Hepatocyte (in vitro differentiated cells): ENCODE results near the gene CCDC106. TPM values are rescaled to one million over a fixed set of nuclear protein-coding genes. Genes with fewer than 3 reads are reported as not detected.

Experiments
- DNase-seq: peaks from one replicate; pipeline ENCODE4 v3.0.0-alpha.2; 2016; ENCODE audit warnings: low spot score
- H2AFZ ChIP-seq: fragments of 200-600 bp; sonication (generic); 2 replicates; pipeline ENCODE4 v1.6.0; 2016; ENCODE audit warnings: antibody characterized with exemption, mild to moderate bottlenecking
- H3K27ac ChIP-seq: fragments of 200-600 bp; sonication (generic); 2 replicates; pipeline ENCODE4 v1.5.1; 2016; ENCODE audit warnings: mild to moderate bottlenecking
- H3K27me3 ChIP-seq: fragments of 200-600 bp; sonication (generic); 2 replicates; pipeline ENCODE4 v1.6.1; 2016
- H3K36me3 ChIP-seq: fragments of 200-600 bp; sonication (generic); replicated peaks from 2 replicates; pipeline ENCODE4 v1.5.1; 2016; ENCODE audit warnings: low read depth; ENCODE audit not compliant: insufficient read depth
- H3K4me1 ChIP-seq: fragments of 200-600 bp; sonication (generic); 2 replicates; pipeline ENCODE4 v1.5.1; 2016; ENCODE audit warnings: mild to moderate bottlenecking, moderate library complexity; ENCODE audit not compliant: insufficient read depth
- H3K4me2 ChIP-seq: fragments of 200-600 bp; sonication (generic); 2 replicates; pipeline ENCODE4 v1.6.0; 2016
- H3K4me3 ChIP-seq: fragments of 200-600 bp; sonication (generic); 2 replicates; pipeline ENCODE4 v1.5.1; 2016; ENCODE audit warnings: mild to moderate bottlenecking
- H3K79me2 ChIP-seq: fragments of 200-600 bp; sonication (generic); 2 replicates; pipeline ENCODE4 v1.6.0; 2017; ENCODE audit warnings: mild to moderate bottlenecking
- H3K9me2 ChIP-seq: fragments of 200-600 bp; sonication (generic); replicated peaks from 2 replicates; pipeline ENCODE4 v1.6.0; 2017; ENCODE audit warnings: mild to moderate bottlenecking; ENCODE audit not compliant: insufficient read depth
- H3K9me3 ChIP-seq: fragments of 200-600 bp; sonication (generic); 2 replicates; pipeline ENCODE4 v1.5.1; 2016; ENCODE audit warnings: low read depth, mild to moderate bottlenecking
- H4K20me1 ChIP-seq: fragments of 200-600 bp; sonication (generic); 2 replicates; pipeline ENCODE4 v1.6.0; 2016; ENCODE audit warnings: mild to moderate bottlenecking; ENCODE audit not compliant: insufficient read depth, poor library complexity, severe bottlenecking
- CTCF ChIP-seq: fragments of 200-600 bp; sonication (generic); IDR thresholded peaks from 2 replicates; pipeline ENCODE4 v1.5.1; 2016; ENCODE audit warnings: antibody characterized with exemption, mild to moderate bottlenecking; ENCODE audit not compliant: poor library complexity
- EZH2 ChIP-seq: fragments of 200-600 bp; sonication (generic); IDR thresholded peaks from 2 replicates; pipeline ENCODE4 v1.6.1; 2016; ENCODE audit warnings: antibody characterized with exemption, mild to moderate bottlenecking, borderline replicate concordance
- EZH2phosphoT487 ChIP-seq: fragments of 200-600 bp; sonication (generic); IDR thresholded peaks from one replicate; pipeline ENCODE4 v1.6.1; 2018; ENCODE audit warnings: antibody characterized with exemption, mild to moderate bottlenecking, low read depth, moderate library complexity; ENCODE audit not compliant: unreplicated experiment, severe bottlenecking
- WGBS: methylation state at CpG from one replicate; pipeline ENCODE4 v1.1.6; 2016; ENCODE audit warnings: low lambda C conversion rate; ENCODE audit errors: missing lambda C conversion rate; 5-methylcytosine and 5-hydroxymethylcytosine counted together
- polyA plus RNA-seq: library from polyadenylated mRNA; unstranded; fragments of >200 nt; fragmentation: Nextera tagmentation; extraction: Ambion mirVana; gene quantifications from 2 replicates; pipeline ENCODE4 v1.2.1, GENCODE V29; 2016
- total RNA-seq: library from RNA; depleted of rRNA; stranded (reverse); fragments of >200 nt; gene quantifications from 2 replicates; pipeline ENCODE4 v1.2.3, GENCODE V29; 2014

Gene CCDC106
- total and polyA plus RNA-seq, 2 experiments from 2014 or later = 18.3 to 31.7 TPM

- Histone ChIP-seq H3K27ac (no peak overlapping the region), H3K9me2 (no peaks in the 10 kb centered on the region), H2AFZ (no peak overlapping the region), H3K79me2 (peaks cover 57% of the 10 kb centered on the region), H4K20me1 (no peaks in the 10 kb centered on the region), H3K9me3 (no peaks in the 10 kb centered on the region), H3K4me3 (no peak overlapping the region), H3K4me2 (no peak overlapping the region), H3K36me3 (no peaks in the 10 kb centered on the region), H3K4me1 (peaks cover 22% of the 10 kb centered on the region), H3K27me3 (no peaks in the 10 kb centered on the region)
- TF ChIP-seq EZH2phosphoT487 (no peak), EZH2 (no peak), CTCF (no peak)
- 87% methylated on average over 5 of the region's 5 CpGs for WGBS
- no peak for DNase-seq
Measured at GRCh38 chr19:55645512-55645881, 2.5 kb upstream of the CCDC106 start.

DNA sequence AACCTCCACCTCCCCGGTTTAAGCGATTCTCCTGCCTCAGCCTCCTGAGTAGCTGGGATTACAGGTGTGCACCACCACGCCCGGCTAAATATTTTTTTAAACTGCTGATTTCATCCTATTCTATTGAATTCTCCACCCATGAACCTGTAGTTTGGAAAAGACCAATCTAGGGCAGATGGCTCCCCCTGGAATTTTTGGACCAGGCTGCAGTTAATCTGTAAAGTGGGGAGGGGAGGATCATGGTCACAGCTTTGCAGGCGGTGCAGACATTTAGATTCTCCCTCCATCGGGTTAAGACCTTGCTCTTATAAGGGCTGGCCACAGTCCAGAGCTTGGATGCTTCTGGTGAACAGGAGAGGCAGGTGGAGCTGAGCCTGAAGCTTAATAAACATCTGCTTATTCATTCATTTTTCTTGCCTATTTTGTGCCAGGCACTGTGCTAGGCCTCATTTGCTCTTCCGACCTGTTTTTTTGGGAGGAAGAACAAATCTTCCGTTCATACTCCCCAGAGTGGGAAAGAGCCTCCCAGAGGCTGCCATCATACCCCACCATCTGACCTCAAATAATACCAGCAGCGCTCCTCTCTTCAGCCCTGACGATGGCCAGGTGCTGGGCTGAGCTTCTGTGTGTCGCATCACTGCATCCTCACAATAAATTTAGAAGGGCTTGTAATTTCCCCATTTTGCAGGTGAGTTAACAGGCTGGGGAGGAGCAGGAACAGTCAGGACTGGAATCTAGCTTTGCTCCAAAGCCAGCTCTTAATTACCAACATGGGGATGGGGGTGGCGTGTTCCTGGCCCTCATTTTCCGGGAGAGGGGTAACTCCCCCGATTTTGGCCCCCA lies 902 bp upstream of the CCDC106 start:
- no peaks in the 10 kb centered on the region for H4K20me1 ChIP-seq
- H3K9me2 ChIP-seq = no peaks in the 10 kb centered on the region
- WGBS = 44% methylated on average over 14 of the region's 14 CpGs
- H3K36me3 ChIP-seq = no peaks in the 10 kb centered on the region
- peak overlapping the region; percentile 99 for H3K4me3 ChIP-seq
- H3K27ac ChIP-seq = peak overlapping the region; percentile 96
- DNase-seq = no peak
- no peaks in the 10 kb centered on the region for H3K9me3 ChIP-seq
- H3K4me1 ChIP-seq = peaks cover 21% of the 10 kb centered on the region
- peaks cover 56% of the 10 kb centered on the region for H3K79me2 ChIP-seq
- H2AFZ ChIP-seq = peak overlapping the region; percentile 95
- H3K27me3 ChIP-seq = no peaks in the 10 kb centered on the region
- TF ChIP-seq EZH2 = no peak
- TF ChIP-seq EZH2phosphoT487 = no peak
- TF ChIP-seq CTCF = no peak
- peak overlapping the region; percentile 92 for H3K4me2 ChIP-seq

DNA sequence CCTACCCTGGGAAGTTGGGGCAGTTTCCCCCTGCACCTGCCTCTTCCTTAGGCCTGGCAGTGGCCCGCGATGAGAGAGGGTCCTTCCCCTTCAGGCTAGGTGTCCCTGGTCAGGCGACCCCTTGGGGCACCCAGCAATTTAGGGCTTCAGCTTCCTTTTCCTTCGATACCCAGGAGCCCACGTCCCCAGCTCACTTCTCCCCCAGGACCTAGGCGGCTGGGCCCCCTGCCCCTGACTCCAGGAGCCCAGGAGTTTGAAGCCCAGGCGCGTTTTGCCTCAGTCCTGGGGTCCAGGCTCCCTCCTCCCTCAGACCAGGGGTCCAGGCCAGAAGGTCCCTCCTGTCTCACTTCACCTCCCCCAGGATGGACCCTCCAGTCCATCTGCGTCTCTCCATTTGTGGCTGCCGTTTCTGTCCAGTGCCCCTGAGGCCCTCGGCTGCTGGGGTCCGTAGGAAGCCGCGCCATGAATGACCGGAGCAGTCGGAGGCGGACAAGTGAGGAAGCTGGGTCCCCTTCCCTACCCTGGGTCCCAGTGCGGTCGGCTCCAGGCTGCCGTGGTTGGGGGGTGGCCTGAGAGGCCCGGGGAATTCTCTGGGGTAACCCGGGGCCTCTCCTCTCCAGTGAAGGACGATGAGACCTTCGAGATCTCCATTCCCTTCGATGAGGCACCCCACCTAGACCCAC lies 714 bp downstream of the CCDC106 start:
- Histone ChIP-seq H3K4me3 (peak overlapping the region; percentile 99), H3K27ac (peak overlapping the region; percentile 96), H4K20me1 (no peaks in the 10 kb centered on the region), H3K4me2 (peak overlapping the region; percentile 92), H3K4me1 (peaks cover 18% of the 10 kb centered on the region), H2AFZ (peak overlapping the region; percentile 95), H3K27me3 (no peaks in the 10 kb centered on the region), H3K36me3 (no peaks in the 10 kb centered on the region), H3K9me3 (no peaks in the 10 kb centered on the region), H3K9me2 (no peaks in the 10 kb centered on the region), H3K79me2 (peaks cover 46% of the 10 kb centered on the region)
- DNase-seq = no peak
- TF ChIP-seq EZH2phosphoT487 (no peak), CTCF (no peak), EZH2 (no peak)
- 52% methylated on average over 24 of the region's 25 CpGs for WGBS
